Measurements from ENCODE around the gene CTRB2.
"Not testable (repeated sequence)": the region's sequence is repeated elsewhere in the genome, so short reads cannot be mapped to it uniquely, and the experiment has no call there.

CTRB2 gene

GRCh38 chr16:75206749-75207451, at the start of gene CTRB2:
TSS of gene CTRB2 (minus strand) at chr16:75207161. CDS start at chr16:75207141, 20 bp downstream.
- DNase-seq, result no peak

GRCh38 chr16:75256059-75256571, 49.2 kb upstream of the CTRB2 start:
- DNase-seq, result no peak

DNA sequence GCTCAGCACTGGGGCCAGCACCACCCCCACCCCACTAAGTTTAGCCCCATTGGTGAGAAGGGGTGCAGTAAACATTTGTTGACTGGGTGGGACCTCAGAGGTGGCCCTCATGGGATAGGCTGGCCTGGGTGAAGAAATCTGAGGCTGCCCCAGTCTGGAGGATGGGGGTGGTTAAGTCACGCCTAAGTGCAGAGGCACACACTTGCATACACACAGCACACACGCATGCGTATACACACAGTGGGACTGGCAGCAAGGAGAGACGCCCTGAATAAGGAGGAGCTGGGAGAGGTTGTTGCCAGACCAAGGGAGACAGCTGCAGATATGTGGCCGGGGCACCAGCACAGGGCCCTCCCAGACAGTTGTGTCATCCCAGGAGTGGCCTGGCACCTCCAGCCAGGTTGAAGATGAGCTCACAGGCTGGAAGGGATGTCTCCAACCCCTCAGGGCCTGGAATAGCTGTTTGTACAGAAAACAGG, 47.4 kb upstream of the CTRB2 start:
- peak in 1 of 2 experiments; percentile 54 for DNase-seq

DNA sequence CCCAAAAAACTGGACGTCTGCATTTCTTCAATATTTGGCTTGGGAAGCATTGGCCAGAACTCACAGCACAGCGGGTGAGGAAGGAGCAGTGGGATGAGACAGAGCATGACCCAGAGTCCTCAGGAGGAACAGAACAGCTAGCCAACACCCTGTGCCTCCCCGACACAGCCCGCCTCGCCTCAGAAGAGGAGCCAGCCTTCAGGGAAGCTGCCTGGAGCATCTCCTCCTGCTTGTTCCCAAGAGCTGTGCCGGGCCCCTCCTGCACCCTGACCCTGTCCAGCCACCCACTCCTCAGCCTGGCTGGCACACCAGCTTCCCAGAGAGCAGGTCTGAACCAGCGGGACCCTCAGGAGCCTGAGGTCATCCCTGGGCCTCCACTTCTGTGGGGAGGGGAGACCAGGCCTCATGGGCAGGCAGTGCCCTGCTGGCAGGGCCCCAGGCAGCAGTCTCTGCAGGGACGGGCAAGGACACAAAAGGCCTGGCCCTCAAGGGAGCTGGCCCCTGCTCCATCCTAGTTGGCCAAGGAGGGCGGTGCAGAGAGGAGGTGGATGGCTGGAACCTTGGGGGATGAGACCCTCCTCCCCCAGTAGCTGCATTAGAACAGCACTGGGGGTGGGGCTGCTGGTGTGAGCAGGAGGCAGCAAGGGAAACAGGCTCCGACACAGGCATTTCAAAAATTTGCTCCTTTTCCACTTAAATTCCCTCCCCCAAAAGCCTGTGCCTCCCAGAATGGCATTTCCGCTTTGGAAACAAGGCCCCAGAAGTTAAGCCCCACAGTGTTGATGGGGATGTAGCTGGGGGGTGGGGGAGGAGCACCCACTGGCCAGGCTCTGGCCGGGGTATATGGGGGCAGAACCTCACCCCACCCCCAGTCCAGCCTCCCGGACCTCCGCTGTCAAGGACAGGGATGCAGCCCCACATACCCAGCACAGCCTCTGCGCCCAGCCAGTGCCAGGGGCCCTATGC, 46.3 kb upstream of the CTRB2 start:
- peak in 1 of 2 experiments; percentile 40 for DNase-seq

- no peak for DNase-seq
These were observed 45.3 kb upstream of the CTRB2 start for GRCh38 chr16:75252049-75252864.

- DNase-seq, result peak; percentile 57 to 69
These were observed 44.5 kb upstream of the CTRB2 start, which contains the start of gene BCAR1 for GRCh38 chr16:75251280-75252048. TSS of gene BCAR1 (minus strand) at chr16:75251624. CDS start at chr16:75251482, 142 bp downstream.

- DNase-seq, result no peak
These were observed 43.9 kb upstream of the CTRB2 start for GRCh38 chr16:75250809-75251279.

DNA sequence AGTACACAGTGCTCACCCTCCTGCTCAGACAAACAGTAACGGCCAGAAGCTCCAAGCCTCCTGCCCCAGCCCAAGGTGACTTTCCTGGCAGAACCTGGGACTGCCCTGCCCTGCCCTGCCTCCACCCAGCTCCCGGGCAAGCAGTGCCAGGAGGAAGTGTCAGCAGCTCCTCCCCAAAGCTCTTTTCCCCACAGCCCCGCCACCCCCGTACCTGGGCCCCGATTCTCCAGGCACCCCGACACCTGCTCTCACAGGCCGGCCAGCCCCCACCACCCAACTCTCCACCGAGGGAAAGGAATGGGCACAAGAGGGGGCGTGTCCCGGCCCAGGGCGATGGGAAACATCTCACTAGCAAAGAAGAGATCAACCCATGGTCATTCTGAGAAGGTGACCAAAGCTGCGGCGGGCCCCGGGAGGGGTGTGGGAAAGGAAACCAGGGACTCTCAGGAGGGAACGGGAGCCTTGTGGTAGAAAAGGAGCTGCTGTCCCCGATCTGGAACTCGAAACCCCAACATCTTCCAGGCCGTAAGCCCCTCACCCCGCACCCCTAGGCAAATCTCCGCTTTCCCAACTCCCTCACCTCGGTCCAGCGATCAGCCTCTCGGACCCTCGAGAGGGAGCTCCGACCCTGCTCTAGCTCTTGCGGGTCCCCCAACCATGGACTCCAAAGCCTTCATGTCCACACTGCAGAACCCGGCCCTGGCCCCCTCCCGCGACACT, 43.3 kb upstream of the CTRB2 start:
- DNase-seq, result peak in 1 of 2 experiments; percentile 39

DNA sequence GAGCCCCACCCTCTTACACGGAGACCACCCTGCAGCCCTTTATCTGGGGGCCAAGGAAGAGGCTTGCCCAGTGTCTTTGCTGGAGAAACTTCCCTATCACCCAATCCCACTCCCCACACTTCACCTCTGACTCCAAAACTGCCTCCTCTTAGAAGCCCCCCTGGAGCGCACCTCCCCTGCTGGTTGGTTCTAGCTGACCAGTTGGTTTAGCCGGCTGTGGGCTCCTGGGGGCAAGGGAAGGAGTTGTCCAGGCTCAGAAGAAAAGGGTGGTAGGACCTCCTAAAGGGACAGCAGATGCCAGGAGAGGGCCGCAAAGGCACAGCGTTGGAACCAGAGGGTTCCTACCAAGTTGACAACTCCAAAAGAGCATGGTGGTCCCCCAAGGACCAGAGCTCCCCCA, 42.5 kb upstream of the CTRB2 start:
- no peak for DNase-seq

- no peak for DNase-seq
These were observed 41.8 kb upstream of the CTRB2 start for GRCh38 chr16:75248536-75249380.

GRCh38 chr16:75248142-75248535, 41.2 kb upstream of the CTRB2 start:
- DNase-seq, result no peak

DNA sequence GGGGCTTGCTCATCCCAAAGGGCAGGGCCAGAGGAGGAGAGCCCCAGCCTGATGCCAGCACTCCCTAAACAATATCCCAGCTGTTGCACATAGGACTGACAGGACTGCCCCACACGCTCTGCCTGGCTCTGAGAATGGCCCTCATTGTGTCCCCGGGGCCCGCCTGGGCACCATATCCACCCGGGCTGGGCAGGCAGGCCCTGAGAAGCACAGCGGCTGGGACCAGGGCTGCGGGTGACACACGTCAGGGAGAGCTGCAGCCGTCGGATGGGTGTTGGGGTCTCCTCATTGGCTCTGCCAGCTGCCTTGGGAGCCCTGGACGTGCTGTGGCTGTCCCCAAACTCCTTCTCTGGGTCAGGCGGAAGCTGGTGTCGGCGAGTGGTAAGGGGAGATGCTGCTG, 40.3 kb upstream of the CTRB2 start:
- DNase-seq, result no peak

- DNase-seq, result no peak
These were observed 39.7 kb upstream of the CTRB2 start for GRCh38 chr16:75246504-75247205.

- DNase-seq, result peak; percentile 89
These were observed 38.1 kb upstream of the CTRB2 start for GRCh38 chr16:75244844-75245758.

GRCh38 chr16:75244225-75244809, 37.4 kb upstream of the CTRB2 start:
- no peak for DNase-seq

DNA sequence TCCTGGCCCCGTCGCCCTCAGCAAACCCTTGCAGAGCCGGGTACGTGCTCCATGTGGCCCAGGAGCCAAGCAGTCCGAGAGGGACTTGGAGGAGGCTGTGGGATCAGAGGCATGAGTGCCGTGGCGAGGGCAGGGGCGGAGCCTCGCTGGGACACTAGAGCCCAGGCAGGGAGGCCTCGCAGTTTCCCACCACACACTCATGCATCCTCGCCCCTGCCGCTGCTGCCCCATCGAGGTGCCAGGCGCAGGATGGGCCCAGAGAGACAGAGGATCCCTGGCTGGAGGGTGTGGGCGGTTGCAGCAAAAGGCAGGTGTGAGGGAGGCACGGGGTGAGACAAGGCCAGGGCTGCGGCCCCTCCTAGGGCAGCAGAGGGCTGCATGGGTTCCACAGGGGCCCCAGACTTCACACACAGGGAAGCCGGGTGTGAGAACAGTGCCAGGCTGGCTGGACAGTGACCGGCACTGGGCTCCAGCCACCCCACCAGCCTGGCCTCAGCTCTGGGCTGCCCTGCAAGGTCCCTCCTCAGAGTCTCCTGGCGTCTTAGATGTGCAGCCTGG, 36.8 kb upstream of the CTRB2 start:
- no peak for DNase-seq

DNA sequence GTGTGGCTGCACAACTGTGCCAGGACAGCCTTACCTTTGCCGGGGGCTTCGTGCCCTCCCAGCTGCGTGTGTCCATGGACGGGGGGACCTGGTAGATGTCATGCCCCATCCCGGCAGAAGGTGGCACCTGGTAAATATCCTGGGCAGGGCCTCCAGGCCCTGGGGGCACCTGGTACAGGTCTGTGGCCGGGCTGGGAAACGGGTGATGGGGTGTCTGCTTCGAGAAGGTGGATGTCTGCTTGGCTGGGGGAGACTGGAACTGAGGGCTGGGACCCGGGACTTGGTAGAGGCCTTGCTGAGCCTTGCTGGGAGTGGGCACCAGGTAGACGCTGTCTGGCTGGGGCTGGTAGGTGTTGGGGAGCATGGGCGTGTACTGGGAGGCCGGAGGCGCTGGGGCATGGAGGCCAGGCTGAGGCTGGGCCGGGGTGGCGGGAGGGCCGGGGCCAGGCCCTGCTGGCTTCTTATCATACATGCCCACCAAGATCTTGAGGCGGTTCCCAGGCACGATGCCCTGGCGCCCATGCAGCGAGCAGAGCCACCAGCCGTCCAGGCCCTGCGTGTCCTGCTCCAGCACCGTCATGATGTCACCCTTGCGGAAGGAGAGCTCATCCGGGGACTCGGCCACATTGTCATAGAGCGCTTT, 35.6 kb upstream of the CTRB2 start:
- DNase-seq, result not testable (repeated sequence)
